ENCODE measurements around the gene RAC3. TPM values are rescaled to one million over a fixed set of nuclear protein-coding genes. Genes with fewer than 3 reads are reported as not detected.

Gene RAC3
- total RNA-seq, 4 donors from 2014 or later, result 0.42 to 2.0 TPM; not detected in 2

DNA sequence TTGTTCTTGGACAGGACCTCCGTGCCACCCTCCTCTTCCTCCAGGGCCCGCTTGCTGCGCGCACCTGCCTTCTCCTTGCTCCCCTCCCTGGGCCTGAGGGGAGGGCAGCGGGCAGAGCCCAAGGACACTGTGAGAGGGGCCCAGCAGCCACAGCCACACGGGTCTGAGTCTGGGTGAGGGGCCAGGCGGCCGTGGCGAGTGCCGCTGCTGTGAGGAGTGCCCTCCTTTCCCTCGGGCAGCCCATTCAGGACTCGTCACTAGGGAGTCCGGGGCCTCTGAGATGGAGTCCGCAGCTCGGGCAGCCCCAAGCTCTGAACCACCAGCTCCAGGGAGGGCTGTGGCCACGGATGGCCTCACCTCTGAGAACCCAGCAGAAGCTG is 28.5 kb downstream of the RAC3 start:
- DNase-seq, result no peak
- ATAC-seq, result no peak
- H3K4me1 ChIP-seq, result peaks cover 12 to 14% of the 10 kb centered on the region in 2 donors
- no peak overlapping the region for H3K27ac ChIP-seq
- H3K9me3 ChIP-seq, result no peaks in the 10 kb centered on the region
- intact Hi-C loops (cut with DNase I; ENCODE audit: low total_unique reads), result no loop called here
- H3K27me3 ChIP-seq, result no peaks in the 10 kb centered on the region
- in situ Hi-C loops (cut with MboI; ENCODE audit: low sequenced_read_pairs in 4 of 4), result no loop called here
- H3K36me3 ChIP-seq, result peaks cover 0 to 77% of the 10 kb centered on the region in 2 donors
- H3K4me3 ChIP-seq, result no peak overlapping the region
- TF ChIP-seq, protein P1, sequence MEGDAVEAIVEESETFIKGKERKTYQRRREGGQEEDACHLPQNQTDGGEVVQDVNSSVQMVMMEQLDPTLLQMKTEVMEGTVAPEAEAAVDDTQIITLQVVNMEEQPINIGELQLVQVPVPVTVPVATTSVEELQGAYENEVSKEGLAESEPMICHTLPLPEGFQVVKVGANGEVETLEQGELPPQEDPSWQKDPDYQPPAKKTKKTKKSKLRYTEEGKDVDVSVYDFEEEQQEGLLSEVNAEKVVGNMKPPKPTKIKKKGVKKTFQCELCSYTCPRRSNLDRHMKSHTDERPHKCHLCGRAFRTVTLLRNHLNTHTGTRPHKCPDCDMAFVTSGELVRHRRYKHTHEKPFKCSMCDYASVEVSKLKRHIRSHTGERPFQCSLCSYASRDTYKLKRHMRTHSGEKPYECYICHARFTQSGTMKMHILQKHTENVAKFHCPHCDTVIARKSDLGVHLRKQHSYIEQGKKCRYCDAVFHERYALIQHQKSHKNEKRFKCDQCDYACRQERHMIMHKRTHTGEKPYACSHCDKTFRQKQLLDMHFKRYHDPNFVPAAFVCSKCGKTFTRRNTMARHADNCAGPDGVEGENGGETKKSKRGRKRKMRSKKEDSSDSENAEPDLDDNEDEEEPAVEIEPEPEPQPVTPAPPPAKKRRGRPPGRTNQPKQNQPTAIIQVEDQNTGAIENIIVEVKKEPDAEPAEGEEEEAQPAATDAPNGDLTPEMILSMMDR (IDR thresholded peaks at IDR 0.05 in 4 of 5, conservative IDR thresholded peaks at IDR 0.05 in 1 of 5), result no peak
- TF ChIP-seq POLR2A (IDR thresholded peaks at IDR 0.05), result no peak

GRCh38 chr17:82060614-82061013 is 29.1 kb downstream of the RAC3 start:
- H3K36me3 ChIP-seq, result peaks cover 0 to 71% of the 10 kb centered on the region in 2 donors
- peaks cover 13 to 18% of the 10 kb centered on the region in 2 donors for H3K4me1 ChIP-seq
- intact Hi-C loops (cut with DNase I; ENCODE audit: low total_unique reads) (no loop called here), in situ Hi-C loops (cut with MboI; ENCODE audit: low sequenced_read_pairs in 4 of 4) (no loop called here)
- ATAC-seq (no peak), DNase-seq (no peak)
- H3K9me3 ChIP-seq, result no peaks in the 10 kb centered on the region
- no peak overlapping the region for H3K4me3 ChIP-seq
- TF ChIP-seq POLR2A (IDR thresholded peaks at IDR 0.05), result no peak
- TF ChIP-seq, protein P1 (IDR thresholded peaks at IDR 0.05 in 4 of 5, conservative IDR thresholded peaks at IDR 0.05 in 1 of 5), result no peak
- no peak overlapping the region for H3K27ac ChIP-seq
- H3K27me3 ChIP-seq, result no peaks in the 10 kb centered on the region

GRCh38 chr17:82061047-82061925 is 29.8 kb downstream of the RAC3 start:
- no peak for ATAC-seq
- DNase-seq, result no peak
- peaks cover 13 to 23% of the 10 kb centered on the region in 2 donors for H3K4me1 ChIP-seq
- TF ChIP-seq, protein P1 (IDR thresholded peaks at IDR 0.05 in 4 of 5, conservative IDR thresholded peaks at IDR 0.05 in 1 of 5), result no peak
- no peak for TF ChIP-seq POLR2A (IDR thresholded peaks at IDR 0.05)
- in situ Hi-C loops (cut with MboI; ENCODE audit: low sequenced_read_pairs in 4 of 4), result no loop called here
- H3K27me3 ChIP-seq, result no peaks in the 10 kb centered on the region
- H3K36me3 ChIP-seq, result peaks cover 0 to 64% of the 10 kb centered on the region in 2 donors
- no peak overlapping the region for H3K27ac ChIP-seq
- intact Hi-C loops (cut with DNase I; ENCODE audit: low total_unique reads), result no loop called here
- no peak overlapping the region for H3K4me3 ChIP-seq
- H3K9me3 ChIP-seq, result no peaks in the 10 kb centered on the region

GRCh38 chr17:82062076-82062983 is 30.9 kb downstream of the RAC3 start:
- in situ Hi-C loops (cut with MboI; ENCODE audit: low sequenced_read_pairs in 4 of 4) (no loop called here), intact Hi-C loops (cut with DNase I; ENCODE audit: low total_unique reads) (no loop called here)
- peaks cover 0 to 56% of the 10 kb centered on the region in 2 donors for H3K36me3 ChIP-seq
- H3K27me3 ChIP-seq, result no peaks in the 10 kb centered on the region
- H3K4me3 ChIP-seq, result no peak overlapping the region
- no peaks in the 10 kb centered on the region for H3K9me3 ChIP-seq
- DNase-seq (no peak), ATAC-seq (no peak)
- H3K4me1 ChIP-seq, result peaks cover 13 to 27% of the 10 kb centered on the region in 2 donors
- no peak overlapping the region for H3K27ac ChIP-seq
- TF ChIP-seq, protein P1 (IDR thresholded peaks at IDR 0.05 in 4 of 5, conservative IDR thresholded peaks at IDR 0.05 in 1 of 5), result no peak
- no peak for TF ChIP-seq POLR2A (IDR thresholded peaks at IDR 0.05)

All from gastrocnemius medialis (tissue), 4 donors.